Measurements from ENCODE around the gene HS3ST2.
"Not testable (repeated sequence)": the region's sequence is repeated elsewhere in the genome, so short reads cannot be mapped to it uniquely, and the experiment has no call there.

The HS3ST2 gene

GRCh38 chr16:22799113-22799512 lies 14.8 kb upstream of the HS3ST2 start:
- no peak overlapping the region for H3K4me3 ChIP-seq
- no peaks in the 10 kb centered on the region for H4K20me1 ChIP-seq
- TF ChIP-seq Cebpa-rat (IDR thresholded peaks at IDR 0.05) = no peak
- H3K9ac ChIP-seq = no peak overlapping the region
- no peaks in the 10 kb centered on the region for H3K27me3 ChIP-seq
- peak overlapping the region in 2 of 11 experiments; percentile 25 to 30; a peak in 2 of 22 replicates for H3K4me2 ChIP-seq
- peaks cover 0 to 8% (median 0%) of the 10 kb centered on the region in 10 experiments; a peak in 3 of 20 replicates for H3K4me1 ChIP-seq
- no peak overlapping the region for H3K27ac ChIP-seq
- H3K9me3 ChIP-seq (replicated peaks in 1 of 11) = peaks cover 14 to 21% (median 16%) of the 10 kb centered on the region in 11 experiments
- no peaks in the 10 kb centered on the region; a peak in 1 of 22 replicates for H3K36me3 ChIP-seq

- Histone ChIP-seq H3K9me3 (replicated peaks in 1 of 11) (0 out of 22 replicates have a peak, but pooled peaks cover 0 to 4% (median 0%) of the 10 kb centered on the region in 11 experiments), H3K27me3 (no peaks in the 10 kb centered on the region), H3K4me3 (no peak overlapping the region), H3K36me3 (no peaks in the 10 kb centered on the region), H3K9ac (no peak overlapping the region), H3K27ac (no peak overlapping the region), H4K20me1 (no peaks in the 10 kb centered on the region), H3K4me2 (no peak overlapping the region), H3K4me1 (peaks cover 2 to 14% (median 4%) of the 10 kb centered on the region in 10 experiments; a peak in 17 of 20 replicates)
- no peak for TF ChIP-seq Cebpa-rat (IDR thresholded peaks at IDR 0.05)
Measured at GRCh38 chr16:22804893-22805292, 9.1 kb upstream of the HS3ST2 start.

- TF ChIP-seq Cebpa-rat (IDR thresholded peaks at IDR 0.05) = no peak
- Histone ChIP-seq H3K27me3 (no peaks in the 10 kb centered on the region), H3K36me3 (no peaks in the 10 kb centered on the region), H3K9ac (no peak overlapping the region), H3K27ac (no peak overlapping the region), H4K20me1 (no peaks in the 10 kb centered on the region), H3K4me3 (no peak overlapping the region), H3K4me2 (no peak overlapping the region), H3K9me3 (replicated peaks in 1 of 11) (0 out of 22 replicates have a peak, but pooled peaks cover 0 to 4% (median 0%) of the 10 kb centered on the region in 11 experiments), H3K4me1 (peaks cover 6 to 19% (median 9%) of the 10 kb centered on the region in 10 experiments; a peak in 17 of 20 replicates)
Measured at GRCh38 chr16:22805326-22805725, 8.6 kb upstream of the HS3ST2 start.

GRCh38 chr16:22806811-22807210 lies 7.2 kb upstream of the HS3ST2 start:
- Histone ChIP-seq H3K9me3 (replicated peaks in 1 of 11) (peaks cover 0 to 8% (median 0%) of the 10 kb centered on the region in 11 experiments; a peak in 1 of 22 replicates), H3K4me1 (peaks cover 9 to 33% (median 13%) of the 10 kb centered on the region in 10 experiments; a peak in 17 of 20 replicates), H3K9ac (no peak overlapping the region), H3K27me3 (no peaks in the 10 kb centered on the region), H3K4me2 (no peak overlapping the region), H3K4me3 (no peak overlapping the region), H3K36me3 (no peaks in the 10 kb centered on the region), H3K27ac (no peak overlapping the region), H4K20me1 (no peaks in the 10 kb centered on the region)
- no peak for TF ChIP-seq Cebpa-rat (IDR thresholded peaks at IDR 0.05)

- Histone ChIP-seq H3K27me3 (no peaks in the 10 kb centered on the region), H3K9ac (no peak overlapping the region), H3K4me3 (no peak overlapping the region; a peak in 1 of 20 replicates), H3K4me2 (peak overlapping the region; percentile 5 to 85 (median 47); a peak in 20 of 22 replicates), H3K9me3 (replicated peaks in 1 of 11) (peaks cover 20 to 26% (median 25%) of the 10 kb centered on the region in 11 experiments), H3K36me3 (no peaks in the 10 kb centered on the region), H3K27ac (peak overlapping the region in 1 of 11 experiments; percentile 11; a peak in 2 of 22 replicates), H4K20me1 (no peaks in the 10 kb centered on the region), H3K4me1 (peaks cover 9 to 33% (median 13%) of the 10 kb centered on the region in 10 experiments; a peak in 17 of 20 replicates)
- TF ChIP-seq Cebpa-rat (IDR thresholded peaks at IDR 0.05) = no peak
Measured at GRCh38 chr16:22810226-22810625, 3.7 kb upstream of the HS3ST2 start.

GRCh38 chr16:22813223-22813947 lies 577 bp upstream of the HS3ST2 start:
- H4K20me1 ChIP-seq = no peaks in the 10 kb centered on the region
- no peak overlapping the region for H3K9ac ChIP-seq
- peaks cover 25 to 32% (median 29%) of the 10 kb centered on the region in 11 experiments for H3K9me3 ChIP-seq (replicated peaks in 1 of 11)
- H3K27ac ChIP-seq = no peak overlapping the region
- H3K4me2 ChIP-seq = no peak overlapping the region
- no peak for TF ChIP-seq Cebpa-rat (IDR thresholded peaks at IDR 0.05)
- H3K4me3 ChIP-seq = no peak overlapping the region
- peaks cover 9 to 33% (median 16%) of the 10 kb centered on the region in 10 experiments; a peak in 17 of 20 replicates for H3K4me1 ChIP-seq
- H3K36me3 ChIP-seq = no peaks in the 10 kb centered on the region
- H3K27me3 ChIP-seq = no peaks in the 10 kb centered on the region

- Histone ChIP-seq H3K4me2 (no peak overlapping the region), H3K27me3 (no peaks in the 10 kb centered on the region), H3K27ac (no peak overlapping the region), H3K9me3 (replicated peaks in 1 of 11) (peaks cover 25 to 37% (median 31%) of the 10 kb centered on the region in 11 experiments), H3K36me3 (no peaks in the 10 kb centered on the region), H3K9ac (no peak overlapping the region), H3K4me1 (peaks cover 9 to 20% (median 13%) of the 10 kb centered on the region in 10 experiments; a peak in 17 of 20 replicates), H3K4me3 (no peak overlapping the region), H4K20me1 (no peaks in the 10 kb centered on the region)
- TF ChIP-seq Cebpa-rat (IDR thresholded peaks at IDR 0.05) = no peak
Measured at GRCh38 chr16:22814711-22815105, 746 bp downstream of the HS3ST2 start.

- Histone ChIP-seq H3K9ac (no peak overlapping the region), H3K4me2 (no peak overlapping the region), H3K4me3 (no peak overlapping the region), H3K9me3 (replicated peaks in 1 of 11) (peaks cover 28 to 48% (median 38%) of the 10 kb centered on the region in 11 experiments), H3K27ac (no peak overlapping the region), H3K27me3 (no peaks in the 10 kb centered on the region), H4K20me1 (no peaks in the 10 kb centered on the region), H3K4me1 (peaks cover 0 to 9% (median 2%) of the 10 kb centered on the region in 10 experiments; a peak in 9 of 20 replicates), H3K36me3 (no peaks in the 10 kb centered on the region)
- no peak for TF ChIP-seq Cebpa-rat (IDR thresholded peaks at IDR 0.05)
Measured at GRCh38 chr16:22815863-22816262, 1.9 kb downstream of the HS3ST2 start.

- Histone ChIP-seq H3K4me1 (peaks cover 0 to 6% (median 0%) of the 10 kb centered on the region in 10 experiments; a peak in 4 of 20 replicates), H3K4me3 (no peak overlapping the region), H3K9me3 (replicated peaks in 1 of 11) (peaks cover 28 to 51% (median 38%) of the 10 kb centered on the region in 11 experiments), H3K27me3 (no peaks in the 10 kb centered on the region), H3K36me3 (no peaks in the 10 kb centered on the region), H4K20me1 (no peaks in the 10 kb centered on the region), H3K27ac (no peak overlapping the region), H3K9ac (no peak overlapping the region), H3K4me2 (no peak overlapping the region)
- TF ChIP-seq Cebpa-rat (IDR thresholded peaks at IDR 0.05) = no peak
Measured at GRCh38 chr16:22816475-22816874, 2.5 kb downstream of the HS3ST2 start.

- not testable (repeated sequence) for H4K20me1 ChIP-seq, H3K4me1 ChIP-seq, H3K27me3 ChIP-seq, H3K36me3 ChIP-seq, H3K4me3 ChIP-seq, H3K4me2 ChIP-seq, H3K27ac ChIP-seq, H3K9ac ChIP-seq
- H3K9me3 ChIP-seq (replicated peaks in 1 of 11) = peaks cover 21 to 42% (median 31%) of the 10 kb centered on the region in 11 experiments
Measured at GRCh38 chr16:22818736-22819135, 4.8 kb downstream of the HS3ST2 start.

Data from BLaER1 treated with 17β-estradiol and CSF1 and Interleukin-3, amounts not matched to agents 10 nM and 100 nM (cell line).